Measurements from ENCODE around the gene BTBD1. TPM values are rescaled to one million over a fixed set of nuclear protein-coding genes. Genes with fewer than 3 reads are reported as not detected.

BTBD1 gene
- total RNA-seq, 2 donors from 2014 or later = 56.7 to 63.6 TPM

DNA sequence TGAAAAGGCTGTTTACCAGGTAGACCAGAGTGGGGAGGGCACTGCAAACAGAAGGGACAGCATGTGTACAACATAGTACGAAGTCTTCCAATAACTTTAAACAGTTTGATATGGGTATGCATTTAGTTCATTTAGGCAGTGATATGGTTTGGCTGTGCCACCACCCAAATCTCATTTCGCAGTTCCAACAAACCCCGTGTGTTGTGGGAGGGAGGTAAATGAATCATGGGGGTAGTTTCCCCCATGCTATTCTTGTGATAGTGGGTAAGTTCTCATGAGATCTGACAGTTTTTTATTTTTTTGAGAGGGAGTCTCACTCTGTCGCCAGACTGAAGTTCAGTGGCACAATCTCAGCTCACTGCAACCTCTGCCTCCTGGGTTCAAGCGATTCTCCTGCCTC is 88.6 kb downstream of the BTBD1 start:
- no peaks in the 10 kb centered on the region for H3K27me3 ChIP-seq
- no peak overlapping the region for H3K4me3 ChIP-seq
- TF ChIP-seq, protein P1, sequence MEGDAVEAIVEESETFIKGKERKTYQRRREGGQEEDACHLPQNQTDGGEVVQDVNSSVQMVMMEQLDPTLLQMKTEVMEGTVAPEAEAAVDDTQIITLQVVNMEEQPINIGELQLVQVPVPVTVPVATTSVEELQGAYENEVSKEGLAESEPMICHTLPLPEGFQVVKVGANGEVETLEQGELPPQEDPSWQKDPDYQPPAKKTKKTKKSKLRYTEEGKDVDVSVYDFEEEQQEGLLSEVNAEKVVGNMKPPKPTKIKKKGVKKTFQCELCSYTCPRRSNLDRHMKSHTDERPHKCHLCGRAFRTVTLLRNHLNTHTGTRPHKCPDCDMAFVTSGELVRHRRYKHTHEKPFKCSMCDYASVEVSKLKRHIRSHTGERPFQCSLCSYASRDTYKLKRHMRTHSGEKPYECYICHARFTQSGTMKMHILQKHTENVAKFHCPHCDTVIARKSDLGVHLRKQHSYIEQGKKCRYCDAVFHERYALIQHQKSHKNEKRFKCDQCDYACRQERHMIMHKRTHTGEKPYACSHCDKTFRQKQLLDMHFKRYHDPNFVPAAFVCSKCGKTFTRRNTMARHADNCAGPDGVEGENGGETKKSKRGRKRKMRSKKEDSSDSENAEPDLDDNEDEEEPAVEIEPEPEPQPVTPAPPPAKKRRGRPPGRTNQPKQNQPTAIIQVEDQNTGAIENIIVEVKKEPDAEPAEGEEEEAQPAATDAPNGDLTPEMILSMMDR (IDR thresholded peaks at IDR 0.05) = no peak
- H3K9ac ChIP-seq (ENCODE audit: low read depth in 2 of 2, low read length in 2 of 2) = no peak overlapping the region
- H3K27ac ChIP-seq = no peak overlapping the region
- intact Hi-C loops (cut with DNase I) = no loop called here
- no peaks in the 10 kb centered on the region for H3K4me1 ChIP-seq
- no peaks in the 10 kb centered on the region for H3K9me3 ChIP-seq
- H3K36me3 ChIP-seq = no peaks in the 10 kb centered on the region
- DNase-seq = no peak

DNA sequence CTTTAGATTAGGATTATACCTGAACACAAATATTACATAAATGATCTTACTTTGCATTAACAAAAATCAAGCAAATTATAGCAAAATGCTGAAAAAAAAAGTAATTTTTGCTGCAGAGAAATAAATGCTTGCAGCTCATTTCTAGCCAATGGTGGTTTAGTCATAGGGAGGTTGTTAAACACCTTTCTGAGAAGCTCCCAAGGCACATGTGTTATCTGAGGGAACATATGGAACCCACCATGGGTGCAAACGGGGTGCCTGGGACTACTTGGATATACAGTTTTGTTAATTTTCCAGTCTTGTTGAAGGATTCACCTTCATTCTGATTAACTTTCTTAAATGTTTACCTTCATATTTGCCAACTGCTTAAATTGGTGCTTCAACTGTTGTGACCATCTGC is 90.0 kb downstream of the BTBD1 start:
- Histone ChIP-seq H3K4me1 (no peaks in the 10 kb centered on the region), H3K27ac (no peak overlapping the region), H3K9me3 (no peaks in the 10 kb centered on the region), H3K36me3 (no peaks in the 10 kb centered on the region), H3K27me3 (no peaks in the 10 kb centered on the region), H3K4me3 (no peak overlapping the region), H3K9ac (ENCODE audit: low read depth in 2 of 2, low read length in 2 of 2) (no peak overlapping the region)
- intact Hi-C loops (cut with DNase I) = no loop called here
- no peak for DNase-seq
- TF ChIP-seq, protein P1 (IDR thresholded peaks at IDR 0.05) = no peak

DNA sequence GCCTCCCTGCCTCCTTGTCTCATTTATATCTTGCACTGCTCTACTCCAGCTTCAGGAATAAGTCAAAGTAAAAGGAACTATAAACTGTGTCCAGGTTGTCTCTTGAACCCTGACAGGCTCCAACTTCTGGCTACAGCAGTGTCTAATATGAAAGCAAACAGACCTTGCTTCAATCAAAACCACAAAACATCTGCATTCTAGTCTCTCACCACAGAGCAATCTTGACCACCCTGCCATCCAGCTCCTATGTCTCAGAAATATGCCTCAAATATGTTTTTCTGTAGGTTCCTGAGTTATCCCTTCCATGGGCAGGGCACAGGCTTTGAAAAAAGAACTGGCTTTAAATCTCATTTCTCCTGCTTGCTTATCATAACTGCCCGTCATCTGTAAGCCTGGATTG is 94.1 kb downstream of the BTBD1 start:
- H3K4me3 ChIP-seq = no peak overlapping the region
- H3K27me3 ChIP-seq = no peaks in the 10 kb centered on the region
- H3K9me3 ChIP-seq = no peaks in the 10 kb centered on the region
- H3K9ac ChIP-seq (ENCODE audit: low read depth in 2 of 2, low read length in 2 of 2) = no peak overlapping the region
- H3K27ac ChIP-seq = no peak overlapping the region
- TF ChIP-seq, protein P1 (IDR thresholded peaks at IDR 0.05) = no peak
- H3K36me3 ChIP-seq = no peaks in the 10 kb centered on the region
- no peak for DNase-seq
- intact Hi-C loops (cut with DNase I) = no loop called here
- H3K4me1 ChIP-seq = no peaks in the 10 kb centered on the region

DNA sequence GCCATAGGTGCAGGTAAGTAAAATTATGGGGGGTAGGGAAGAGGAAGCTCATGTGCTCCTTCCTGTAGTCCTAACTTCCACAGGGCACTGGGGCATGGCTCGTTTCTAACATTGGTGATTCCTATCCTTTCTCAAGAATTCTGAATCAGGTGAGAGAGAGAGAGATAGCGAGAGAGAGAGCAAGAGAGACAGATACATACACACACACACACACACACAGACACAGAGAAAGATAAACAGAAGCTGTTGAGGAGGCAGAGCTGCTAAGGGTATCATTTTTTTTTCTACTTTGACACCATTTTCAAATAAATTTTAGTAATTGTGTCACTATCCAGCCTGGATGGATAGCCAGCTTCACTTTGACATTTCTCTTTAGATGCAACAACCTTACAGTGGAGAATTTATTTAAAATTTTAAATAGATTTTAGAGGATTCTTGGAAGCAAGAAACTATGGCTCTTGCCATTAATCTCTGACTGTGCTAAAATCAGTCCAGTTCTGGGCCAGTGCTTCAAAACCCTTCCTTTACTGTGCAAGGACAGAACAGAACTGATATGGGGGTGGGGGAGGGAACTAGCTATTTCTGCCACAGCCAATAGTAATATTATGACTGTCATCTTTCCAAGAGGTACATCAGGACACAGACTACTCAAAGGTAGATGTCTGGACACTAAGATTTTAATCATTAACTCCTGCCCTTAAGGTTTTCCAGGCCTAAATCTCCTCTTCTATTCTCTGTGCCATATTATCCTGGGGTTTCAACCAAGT is 95.7 kb downstream of the BTBD1 start:
- no peaks in the 10 kb centered on the region for H3K36me3 ChIP-seq
- intact Hi-C loops (cut with DNase I) = no loop called here
- H3K27me3 ChIP-seq = no peaks in the 10 kb centered on the region
- H3K9me3 ChIP-seq = no peaks in the 10 kb centered on the region
- TF ChIP-seq, protein P1 (IDR thresholded peaks at IDR 0.05) = no peak
- H3K4me3 ChIP-seq = no peak overlapping the region
- H3K27ac ChIP-seq = no peak overlapping the region
- H3K4me1 ChIP-seq = no peaks in the 10 kb centered on the region
- no peak for DNase-seq
- no peak overlapping the region for H3K9ac ChIP-seq (ENCODE audit: low read depth in 2 of 2, low read length in 2 of 2)

DNA sequence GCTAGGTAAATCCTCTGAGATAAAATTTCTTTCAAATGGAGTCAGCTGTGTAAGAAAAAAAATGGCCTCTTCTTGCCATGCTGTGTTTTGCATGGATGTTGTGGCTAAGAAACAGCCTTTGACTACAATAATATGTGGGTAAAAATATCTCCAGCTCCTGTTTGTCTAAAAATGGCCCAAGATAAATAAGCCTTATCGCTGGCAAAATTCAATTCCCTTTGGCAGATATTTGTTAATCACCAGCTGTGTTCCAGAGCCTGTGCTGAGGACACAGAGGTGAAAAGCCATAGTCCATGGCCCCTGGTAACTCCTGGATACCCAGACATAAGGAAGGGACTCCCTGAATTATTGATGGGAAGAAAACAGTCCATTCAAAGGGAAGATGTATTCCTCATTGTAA is 96.4 kb downstream of the BTBD1 start:
- Histone ChIP-seq H3K27me3 (no peaks in the 10 kb centered on the region), H3K9ac (ENCODE audit: low read depth in 2 of 2, low read length in 2 of 2) (no peak overlapping the region), H3K4me1 (no peaks in the 10 kb centered on the region), H3K27ac (no peak overlapping the region), H3K9me3 (no peaks in the 10 kb centered on the region), H3K36me3 (no peaks in the 10 kb centered on the region), H3K4me3 (no peak overlapping the region)
- intact Hi-C loops (cut with DNase I) = no loop called here
- TF ChIP-seq, protein P1 (IDR thresholded peaks at IDR 0.05) = no peak
- DNase-seq = no peak

Data from colonic mucosa (tissue), 4 donors.